Endothelial cell of umbilical vein (primary cell): ENCODE data around the gene HAND1. TPM values are rescaled to one million over a fixed set of nuclear protein-coding genes. Genes with fewer than 3 reads are reported as not detected.

Experiments used
- BruUV-seq: library from RNA; stranded (reverse); fragments of 400-500 nt; replicated peaks from 2 replicates; lab custom pipeline; 2021; lab: Mats Ljungman, UMichigan
- CTCF ChIA-PET: fragments of 300-600, 350-600 bp; sonication (Branson Sonifier 250); formaldehyde crosslinking; loops from one replicate; lab custom pipeline; 2021; ENCODE audit warnings: antibody characterized with exemption, inconsistent platforms; lab: Charles Lee
- POLR2A ChIA-PET: fragments of 300-600, 350-600 bp; sonication (Branson Sonifier 250); formaldehyde crosslinking; loops from one replicate; lab custom pipeline; 2021; ENCODE audit warnings: antibody characterized with exemption, inconsistent platforms; lab: Charles Lee
- DNase-seq: peaks from one replicate; pipeline ENCODE4 v3.0.0-alpha.2; 2011; ENCODE audit warnings: low read depth, low spot score
- FAIRE-seq: peaks from 2 replicates; lab custom pipeline; 2011; peaks lifted over from hg19 to GRCh38; lab: Jason Lieb, UNC
- H2AFZ ChIP-seq: 2 replicates; pipeline ENCODE4 v1.6.0; 2012; ENCODE audit warnings: low read depth, low read length, control low read depth, inconsistent platforms
- H3K27ac ChIP-seq: 2 replicates; pipeline ENCODE4 v1.5.1; 2011; ENCODE audit warnings: low read depth, mild to moderate bottlenecking, control low read depth, low read length, moderate library complexity; ENCODE audit not compliant: insufficient read depth
- H3K27me3 ChIP-seq, 2 experiments: 2 replicates each; pipeline versions ENCODE4 v1.6.0 to v1.6.1; 2011; ENCODE audit warnings: low read length in 2 of 2, mixed read lengths in 1 of 2; ENCODE audit not compliant: control insufficient read depth in 2 of 2, insufficient read depth in 2 of 2
- H3K36me3 ChIP-seq, 2 experiments: 2 replicates in 1 of 2; 3 replicates in 1 of 2; pipeline ENCODE4 v1.5.1; 2011; ENCODE audit warnings: low read length in 2 of 2, mild to moderate bottlenecking in 1 of 2, moderate library complexity in 1 of 2; ENCODE audit not compliant: control insufficient read depth in 2 of 2, insufficient read depth in 2 of 2; ENCODE audit errors: extremely low read depth in 1 of 2
- H3K4me1 ChIP-seq: 3 replicates; pipeline ENCODE4 v1.5.1; 2011; ENCODE audit warnings: mild to moderate bottlenecking, low read length; ENCODE audit not compliant: control insufficient read depth, insufficient read depth; ENCODE audit errors: extremely low read depth
- H3K4me2 ChIP-seq: 2 replicates; pipeline ENCODE4 v1.6.1; 2011; ENCODE audit warnings: low read length, control low read depth, mixed read lengths; ENCODE audit not compliant: insufficient read depth
- H3K4me3 ChIP-seq, 3 experiments: fragments of 200-600 bp in 1 of 3; sonication (generic), shearing (Covaris generic) in 1 of 3; replicated peaks in 1 of 3; 2 replicates each; pipeline ENCODE4 v1.5.1; 2011 to 2016; ENCODE audit warnings: control low read depth in 3 of 3, low read length in 3 of 3, mild to moderate bottlenecking in 2 of 3, inconsistent platforms in 1 of 3, low read depth in 1 of 3, moderate library complexity in 1 of 3; ENCODE audit not compliant: insufficient read depth in 1 of 3
- H3K79me2 ChIP-seq: 2 replicates; pipeline ENCODE4 v1.6.0; 2012; ENCODE audit warnings: low read length, inconsistent platforms; ENCODE audit not compliant: control insufficient read depth, insufficient read depth
- H3K9ac ChIP-seq: replicated peaks from 2 replicates; pipeline ENCODE3; 2011; ENCODE audit warnings: low read length, control low read depth; ENCODE audit not compliant: insufficient read depth; ENCODE audit errors: extremely low read depth
- H3K9me1 ChIP-seq: replicated peaks from 3 replicates; pipeline ENCODE4 v1.6.0; 2011; ENCODE audit warnings: mild to moderate bottlenecking, low read length; ENCODE audit not compliant: control insufficient read depth, insufficient read depth; ENCODE audit errors: extremely low read depth
- H3K9me3 ChIP-seq: replicated peaks from 2 replicates; pipeline ENCODE4 v1.5.1; 2012; ENCODE audit warnings: low read length, inconsistent platforms; ENCODE audit not compliant: control insufficient read depth, insufficient read depth
- H4K20me1 ChIP-seq: replicated peaks from 2 replicates; pipeline ENCODE3; 2011; ENCODE audit warnings: mild to moderate bottlenecking, low read length; ENCODE audit not compliant: control insufficient read depth, insufficient read depth; ENCODE audit errors: extremely low read depth
- CTCF ChIP-seq, 2 donors: IDR thresholded peaks; 1 replicate in 1 of 2; 2 replicates in 1 of 2; pipeline ENCODE4 v1.5.1; 2011; ENCODE audit warnings: low read length in 2 of 2, mild to moderate bottlenecking in 2 of 2, moderate library complexity in 2 of 2, control low read depth in 1 of 2, inconsistent platforms in 1 of 2, low read depth in 1 of 2; ENCODE audit not compliant: insufficient read depth in 1 of 2; ENCODE audit errors: extremely low read depth in 1 of 2
- EZH2 ChIP-seq: IDR thresholded peaks from 2 replicates; pipeline ENCODE4 v1.6.1; 2012; ENCODE audit warnings: borderline replicate concordance, low read depth, mild to moderate bottlenecking, moderate library complexity, low read length, inconsistent platforms; ENCODE audit not compliant: severe bottlenecking
- FOS ChIP-seq: IDR thresholded peaks from 2 replicates; pipeline ENCODE4 v1.6.1; 2011; ENCODE audit warnings: mild to moderate bottlenecking, low read length, moderate library complexity, borderline replicate concordance; ENCODE audit not compliant: insufficient read depth
- GATA2 ChIP-seq: IDR thresholded peaks from 2 replicates; pipeline ENCODE4 v1.7.0; 2011; ENCODE audit warnings: low read depth, mild to moderate bottlenecking, moderate library complexity, mixed read lengths, low read length; ENCODE audit not compliant: insufficient read length, insufficient read depth
- JUN ChIP-seq: IDR thresholded peaks from 2 replicates; pipeline ENCODE4 v1.6.1; 2011; ENCODE audit warnings: borderline replicate concordance, low read depth; ENCODE audit not compliant: insufficient read length, insufficient read depth
- MAX ChIP-seq: IDR thresholded peaks from 2 replicates; pipeline ENCODE4 v1.6.1; 2011; ENCODE audit not compliant: insufficient read depth, insufficient read length
- MYC ChIP-seq: IDR thresholded peaks from one replicate; pipeline ENCODE4 v1.6.1; 2011; ENCODE audit warnings: mild to moderate bottlenecking, low read depth, low read length
- POLR2A ChIP-seq: IDR thresholded peaks from 2 replicates; pipeline ENCODE4 v1.6.1; 2012; ENCODE audit warnings: low read depth, mild to moderate bottlenecking, control low read depth, low read length
- POLR2AphosphoS5 ChIP-seq: IDR thresholded peaks from 2 replicates; pipeline ENCODE4 v1.6.1; 2012; ENCODE audit warnings: low read depth, mild to moderate bottlenecking, control low read depth, low read length, moderate library complexity; ENCODE audit not compliant: insufficient read depth
- dilution Hi-C: fragments of 300-500 bp; cut with MboI; formaldehyde crosslinking; loops from one replicate; pipeline ENCODE4 v1.15.0; 2019; ENCODE audit warnings: low sequenced_read_pairs; ENCODE audit not compliant: extremely low pct_ligation_motif_present
- intact Hi-C: fragments of 100-400 bp; cut with micrococcal nuclease; formaldehyde crosslinking; loops from one replicate; pipeline ENCODE4 v1.10.0; 2022
- polyA plus RNA-seq, 4 experiments: library from polyadenylated mRNA; depleted of rRNA in 3 of 4; stranded (reverse) in 3 of 4; unstranded in 1 of 4; fragments of >200 nt; gene quantifications; 2 replicates each; pipeline versions ENCODE4 v1.2.1 to v1.2.3, GENCODE V29; 2011 to 2012; ENCODE audit warnings: missing spikeins in 1 of 4
- total RNA-seq: library from RNA; stranded (reverse); gene quantifications from 2 replicates; pipeline ENCODE4 v1.2.3, GENCODE V29; 2021

Gene HAND1
- total and polyA plus RNA-seq, 2 donors (not counting 3 experiments of a cell fraction or from before 2014, with no cell fraction given): not detected

- Histone ChIP-seq H3K4me2 (no peak overlapping the region), H3K9me3 (no peaks in the 10 kb centered on the region), H3K27ac (no peak overlapping the region), H3K9ac (no peak overlapping the region), H3K9me1 (no peaks in the 10 kb centered on the region), H3K27me3 (peaks cover 97 to 98% of the 10 kb centered on the region in 2 experiments), H4K20me1 (no peaks in the 10 kb centered on the region), H3K79me2 (no peaks in the 10 kb centered on the region), H2AFZ (no peak overlapping the region), H3K36me3 (no peaks in the 10 kb centered on the region), H3K4me1 (no peaks in the 10 kb centered on the region), H3K4me3 (no peak overlapping the region)
- BruUV-seq: no TSS peak
- FAIRE-seq (no peak), DNase-seq (no peak)
- intact Hi-C loops: no loop called here
- dilution Hi-C loops: no loop called here
- TF ChIP-seq EZH2 (peak; percentile 99), POLR2AphosphoS5 (no peak), CTCF (IDR thresholded peaks at IDR 0.05; ENCODE audit: extremely low read depth in 1 of 2, insufficient read depth in 1 of 2, low read depth in 1 of 2, low read length in 2 of 2) (no peak), MYC (no peak)
- POLR2A ChIA-PET: no interaction called here
- CTCF ChIA-PET: no interaction called here
These were observed 1.3 kb upstream of the HAND1 start for GRCh38 chr5:154479160-154479943.

- no peak overlapping the region for H3K4me2 ChIP-seq
- no peaks in the 10 kb centered on the region for H3K9me1 ChIP-seq
- peaks cover 97 to 98% of the 10 kb centered on the region in 2 experiments for H3K27me3 ChIP-seq
- POLR2A ChIA-PET: interaction anchor here (0.6 kb wide), 1 partner anchor 136 kb away, joined by 6 read pairs; no protein-coding TSS in a partner anchor
- H3K4me1 ChIP-seq: no peaks in the 10 kb centered on the region
- no TSS peak for BruUV-seq
- H3K4me3 ChIP-seq: no peak overlapping the region
- no peaks in the 10 kb centered on the region for H3K36me3 ChIP-seq
- DNase-seq (no peak), FAIRE-seq (no peak)
- no peaks in the 10 kb centered on the region for H3K9me3 ChIP-seq
- no peaks in the 10 kb centered on the region for H4K20me1 ChIP-seq
- intact Hi-C loops (no loop called here), dilution Hi-C loops (no loop called here)
- H2AFZ ChIP-seq: no peak overlapping the region
- TF ChIP-seq MYC (no peak), POLR2A (no peak), CTCF (IDR thresholded peaks at IDR 0.05; ENCODE audit: extremely low read depth in 1 of 2, insufficient read depth in 1 of 2, low read depth in 1 of 2, low read length in 2 of 2) (no peak), FOS (no peak), MAX (no peak), JUN (no peak), EZH2 (no peak), GATA2 (no peak), POLR2AphosphoS5 (no peak)
- H3K27ac ChIP-seq: no peak overlapping the region
- CTCF ChIA-PET: no interaction called here
- H3K79me2 ChIP-seq: no peaks in the 10 kb centered on the region
- H3K9ac ChIP-seq: no peak overlapping the region
These were observed 729 bp upstream of the HAND1 start for GRCh38 chr5:154478752-154479159.
